RKO (cell line): Measurements from ENCODE around the gene ZNF17.

ENCODE experiments used
- DNase-seq: peaks from one replicate; pipeline ENCODE4 v3.0.0-alpha.2; 2016; ENCODE audit warnings: low spot score

Gene ZNF17

DNA sequence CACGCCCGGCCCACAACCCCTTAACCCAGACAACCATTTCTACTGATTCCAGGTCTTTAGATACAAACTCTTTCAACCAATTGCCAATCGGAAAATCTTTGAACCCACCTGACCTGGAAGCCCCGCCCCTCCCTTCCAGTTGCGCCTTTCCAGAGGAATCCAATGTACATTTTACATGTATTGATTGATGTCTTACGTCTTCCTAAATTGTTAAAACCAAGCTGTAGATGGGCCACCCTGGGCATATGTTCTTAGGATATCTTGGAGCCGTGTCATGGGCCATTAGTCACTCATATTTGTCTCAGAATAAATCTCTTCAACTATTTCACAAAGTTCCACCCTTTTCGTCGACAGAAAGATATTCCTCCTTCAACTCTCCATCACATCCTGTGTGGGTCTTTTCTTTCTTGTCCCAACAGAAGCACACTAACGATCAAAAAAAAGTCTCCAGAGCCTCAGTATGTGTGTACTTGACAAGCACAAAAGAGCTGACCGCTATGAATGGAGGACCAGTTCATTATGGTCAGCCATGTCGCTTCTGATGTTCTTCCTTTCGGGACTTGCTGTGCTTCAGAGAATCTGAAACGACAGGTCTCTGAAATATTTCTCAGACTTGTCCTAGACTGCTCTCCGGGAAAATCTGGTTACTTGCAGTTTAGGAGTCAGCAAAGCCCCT lies 23.6 kb downstream of the ZNF17 start:
- no peak for DNase-seq

DNA sequence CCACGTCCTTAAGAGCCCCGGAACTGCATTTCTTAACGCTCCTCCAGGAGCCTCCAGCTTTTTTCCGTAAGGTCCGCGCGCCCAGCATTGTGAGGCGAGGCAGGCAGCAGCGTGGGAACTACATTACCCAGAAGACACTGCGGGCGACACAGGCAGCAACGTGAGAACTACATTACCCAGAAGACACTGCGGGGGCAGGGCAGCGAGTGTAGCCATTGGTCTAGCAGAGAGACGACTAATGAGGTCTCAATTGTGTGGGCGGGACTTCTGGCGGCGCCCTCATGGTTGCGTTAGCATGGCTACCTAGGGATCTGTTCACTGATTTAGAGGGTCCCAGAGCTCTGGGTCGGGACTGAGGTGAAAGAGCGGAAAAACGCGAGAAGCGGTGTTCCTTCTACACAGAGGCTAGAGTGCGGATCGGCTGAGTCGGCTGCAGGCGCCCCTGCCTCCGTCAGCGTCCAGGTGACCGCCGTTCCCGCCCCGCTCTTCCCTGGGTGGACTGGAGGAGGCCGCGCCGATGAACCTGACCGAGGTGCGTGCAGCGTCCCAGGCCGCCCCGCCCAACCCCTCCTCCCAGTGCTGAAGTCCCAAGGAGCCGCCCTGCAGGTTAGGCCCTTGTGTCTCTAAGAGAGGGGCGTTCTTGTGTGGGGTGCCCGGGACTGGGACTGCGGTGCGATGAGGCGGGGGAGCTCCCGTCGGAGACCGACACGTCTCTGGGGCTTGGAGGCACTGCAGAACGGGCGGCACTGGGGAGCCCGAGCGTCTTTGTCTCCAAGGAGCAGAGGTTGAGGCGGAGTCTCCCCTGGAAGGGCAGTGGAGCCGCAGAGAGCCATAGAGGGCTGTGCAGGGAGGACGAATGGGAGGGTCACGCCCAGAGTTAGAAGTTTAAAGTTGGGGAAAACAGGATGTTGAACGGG lies 24.4 kb downstream of the ZNF17 start, which contains the start of gene ZNF749:
Gene ZNF749, plus strand, starts transcription at position 264 of the 917 bp plus-strand sequence. Its CDS starts 254 bp downstream, at position 518.
- peak; percentile 99 for DNase-seq

DNA sequence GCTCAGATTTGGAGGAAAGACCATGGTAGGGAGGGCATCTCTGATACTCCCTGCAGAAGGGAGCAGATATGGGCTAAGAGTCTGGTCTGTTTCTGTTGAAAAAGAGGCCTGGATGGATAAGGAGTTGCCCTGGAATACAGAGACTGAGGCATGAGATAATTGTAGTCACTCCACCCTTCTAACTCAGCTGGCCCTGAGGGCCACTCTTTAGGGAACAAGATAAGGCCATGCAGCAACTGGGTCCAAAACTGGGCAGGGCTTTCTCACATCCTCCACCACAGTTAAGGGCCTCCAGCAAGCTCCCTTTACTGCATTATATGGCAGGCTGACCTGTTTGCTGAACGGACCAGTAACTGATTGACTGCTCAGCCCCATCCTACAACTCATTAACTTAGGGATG lies 25.5 kb downstream of the ZNF17 start:
- peak; percentile 20 for DNase-seq

DNA sequence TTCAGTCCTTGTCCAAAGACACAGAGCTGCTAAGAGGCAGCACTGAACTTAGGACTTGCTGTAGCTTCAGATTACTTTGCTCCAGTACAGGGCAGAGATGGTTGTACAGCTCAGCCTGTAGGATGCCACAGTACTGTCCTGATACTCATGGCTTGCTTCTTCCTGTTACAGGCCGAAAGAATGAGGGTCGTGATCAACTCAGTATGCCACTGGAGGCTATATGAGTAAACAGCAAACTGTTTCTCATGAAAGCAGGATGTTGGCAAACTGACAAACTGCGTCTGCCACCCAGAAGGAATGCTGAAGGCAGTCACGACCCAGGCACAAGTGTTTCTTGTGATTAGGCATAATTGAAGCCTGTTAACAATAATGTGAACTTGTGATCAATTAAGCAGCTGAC lies 27.0 kb downstream of the ZNF17 start:
- DNase-seq, result peak; percentile 12

DNA sequence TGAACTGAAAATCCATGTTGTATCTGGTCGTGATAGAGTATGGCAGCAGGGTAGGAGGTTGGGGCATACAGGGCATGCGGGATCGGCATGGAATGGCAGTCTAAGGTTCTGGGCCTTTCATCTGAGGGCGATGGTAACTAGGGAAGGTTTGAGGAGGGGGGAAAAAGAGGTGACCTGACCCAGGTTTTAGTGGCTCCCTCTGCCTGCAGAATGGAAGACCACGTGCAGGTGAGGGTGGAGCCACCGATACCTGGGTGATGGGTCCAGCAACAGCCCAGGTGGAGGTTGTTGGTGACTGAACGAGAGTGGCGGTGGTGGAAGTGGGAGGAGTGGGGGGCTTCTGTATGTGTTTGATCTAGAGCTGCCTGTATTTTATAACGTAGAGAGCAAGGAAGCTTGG lies 28.0 kb downstream of the ZNF17 start:
- no peak for DNase-seq

DNA sequence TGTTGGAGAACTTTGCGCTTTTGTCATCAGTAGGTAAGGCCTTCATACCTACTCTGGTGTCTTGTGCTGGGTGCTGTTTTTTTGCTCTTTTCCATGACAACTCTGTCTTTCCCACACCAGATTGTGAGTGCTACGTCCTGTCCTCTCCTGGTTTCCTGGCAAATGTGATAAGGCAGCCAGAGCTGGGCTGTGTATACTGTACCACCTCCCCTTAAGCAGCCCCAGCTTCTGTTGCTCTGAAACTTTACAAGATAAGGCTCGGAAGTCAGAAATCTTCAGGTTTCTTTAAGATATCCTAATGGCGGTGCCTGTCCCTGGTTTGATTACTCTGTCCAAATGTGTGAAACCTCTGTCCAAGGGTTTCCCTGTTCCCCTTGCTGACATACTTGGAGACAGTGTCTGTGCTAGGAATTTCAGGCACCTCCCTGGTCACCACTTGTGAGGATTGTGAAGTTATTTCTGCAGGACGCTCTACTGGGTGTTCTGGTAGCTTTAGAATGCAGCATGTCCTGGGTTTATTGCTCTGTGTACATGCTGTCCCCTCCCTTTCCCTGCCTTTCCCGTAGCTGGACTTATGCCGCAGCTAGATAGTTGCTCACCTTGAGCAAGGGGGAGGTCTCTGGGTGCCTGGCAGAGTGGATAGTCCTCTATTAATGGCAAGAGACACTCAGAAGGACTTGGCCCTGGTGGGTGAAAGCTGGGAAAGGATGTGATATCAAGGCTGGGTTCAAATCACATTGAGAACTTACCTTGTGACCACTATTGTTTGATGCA lies 31.2 kb downstream of the ZNF17 start:
- no peak for DNase-seq

DNA sequence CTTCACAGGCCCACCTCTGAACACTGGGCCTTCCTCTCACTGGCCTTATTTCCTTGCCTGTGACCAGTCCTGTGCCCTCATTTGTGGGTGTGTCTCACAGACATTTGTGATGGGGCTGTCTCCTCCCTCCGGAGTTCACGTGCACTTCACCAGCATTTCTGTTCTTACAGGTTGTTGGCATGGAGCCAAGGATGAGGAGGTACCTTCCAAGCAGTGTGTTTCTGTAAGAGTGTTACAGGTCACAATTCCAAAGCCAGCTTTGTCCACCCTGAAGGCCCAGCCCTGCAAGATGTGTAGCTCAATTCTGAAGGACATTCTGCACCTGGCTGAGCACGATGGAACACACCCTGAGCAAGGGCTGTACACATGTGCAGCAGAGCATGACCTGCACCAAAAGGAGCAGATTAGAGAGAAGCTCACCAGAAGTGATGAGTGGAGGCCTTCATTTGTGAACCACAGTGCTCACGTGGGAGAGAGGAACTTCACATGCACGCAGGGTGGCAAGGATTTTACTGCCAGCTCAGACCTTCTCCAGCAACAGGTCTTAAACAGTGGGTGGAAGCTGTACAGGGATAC lies 32.2 kb downstream of the ZNF17 start:
- DNase-seq, result no peak

DNA sequence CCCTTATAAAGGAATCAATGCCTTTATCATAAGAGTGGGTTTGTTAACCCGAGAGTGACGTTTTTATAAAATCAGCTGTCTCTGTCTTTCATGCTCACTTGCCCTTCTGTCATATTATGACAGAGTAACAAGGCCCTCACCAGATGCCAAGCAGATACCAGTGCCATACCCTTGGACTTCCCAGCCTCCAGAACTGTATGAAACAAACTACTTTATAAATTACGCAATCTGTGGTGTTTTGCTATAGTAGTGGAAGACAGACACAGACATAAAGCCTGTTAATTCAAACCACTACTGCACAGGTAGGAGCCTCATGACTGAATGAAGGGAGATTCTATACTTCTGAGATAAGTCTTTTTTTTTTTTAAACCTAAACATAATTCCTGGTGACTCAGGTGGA lies 41.3 kb downstream of the ZNF17 start:
- no peak for DNase-seq

DNA sequence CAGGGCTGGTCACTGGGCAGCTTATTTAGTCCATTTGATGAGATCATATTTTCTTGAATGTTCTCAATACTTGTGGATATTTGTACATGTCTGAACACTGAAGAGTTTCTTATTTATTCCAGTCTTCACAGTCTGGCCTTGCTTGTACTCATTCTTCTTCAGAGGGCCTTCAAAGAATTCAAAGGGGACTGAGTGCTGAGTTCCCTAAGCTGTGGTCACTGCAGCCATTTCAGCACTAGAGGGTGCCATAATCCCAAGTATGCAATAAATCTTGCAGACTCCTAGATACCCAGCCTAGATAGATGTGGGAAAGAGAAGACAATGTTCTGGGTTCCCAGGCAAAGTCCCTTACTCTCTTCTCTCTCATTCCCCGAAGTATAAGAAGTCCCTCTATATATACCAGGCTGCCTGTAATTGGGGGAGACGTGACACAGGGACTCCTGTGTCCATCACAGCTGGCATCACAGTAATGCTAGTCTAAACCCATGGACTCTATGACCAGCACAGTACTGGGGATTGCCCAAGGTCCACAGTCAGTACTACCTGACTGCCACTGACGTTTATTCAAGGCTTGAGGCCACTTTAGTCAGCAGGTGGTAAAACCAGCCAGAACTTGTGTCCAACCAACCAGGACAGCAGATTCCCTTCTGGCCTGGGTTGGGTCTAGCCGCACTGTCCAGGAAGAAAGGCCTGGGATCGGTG lies 54.9 kb downstream of the ZNF17 start:
- DNase-seq, result peak; percentile 74

DNA sequence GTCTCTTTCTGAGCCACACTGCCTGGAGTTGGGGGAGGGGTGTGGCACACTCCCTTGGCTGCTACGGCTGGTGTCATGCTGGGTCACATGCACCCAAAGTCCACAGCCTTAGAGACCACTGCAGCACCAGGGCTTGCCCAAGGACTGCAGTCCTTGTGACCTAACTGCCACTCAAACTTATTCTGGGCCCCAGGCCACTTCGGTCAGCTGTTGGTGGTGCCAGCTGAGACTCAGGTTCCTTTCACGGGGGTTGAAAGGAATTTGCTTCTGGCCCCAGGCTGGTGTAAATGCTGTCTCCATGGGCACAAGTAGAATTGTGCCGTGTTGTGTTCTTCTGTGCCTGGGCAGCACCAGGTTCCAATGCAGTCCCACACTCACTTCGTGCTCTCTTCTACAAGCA lies 55.5 kb downstream of the ZNF17 start:
- no peak for DNase-seq
